GM19240 (cell line): ENCODE data around the gene HOXD13.
A peak's percentile ranks its signal among the peaks of the same experiment; 100 is the strongest.

ENCODE experiments used
- DNase-seq: peaks from one replicate; pipeline ENCODE4 v3.0.0; 2011; ENCODE audit warnings: low spot score; ENCODE audit not compliant: insufficient read length

HOXD13 gene

GRCh38 chr2:176093145-176093897, 800 bp downstream of the HOXD13 start:
- DNase-seq = no peak

GRCh38 chr2:176093898-176094249, 1.4 kb downstream of the HOXD13 start:
- no peak for DNase-seq

GRCh38 chr2:176094349-176094748, 1.8 kb downstream of the HOXD13 start:
- no peak for DNase-seq

GRCh38 chr2:176095421-176095820, 2.9 kb downstream of the HOXD13 start:
- DNase-seq = no peak

DNA sequence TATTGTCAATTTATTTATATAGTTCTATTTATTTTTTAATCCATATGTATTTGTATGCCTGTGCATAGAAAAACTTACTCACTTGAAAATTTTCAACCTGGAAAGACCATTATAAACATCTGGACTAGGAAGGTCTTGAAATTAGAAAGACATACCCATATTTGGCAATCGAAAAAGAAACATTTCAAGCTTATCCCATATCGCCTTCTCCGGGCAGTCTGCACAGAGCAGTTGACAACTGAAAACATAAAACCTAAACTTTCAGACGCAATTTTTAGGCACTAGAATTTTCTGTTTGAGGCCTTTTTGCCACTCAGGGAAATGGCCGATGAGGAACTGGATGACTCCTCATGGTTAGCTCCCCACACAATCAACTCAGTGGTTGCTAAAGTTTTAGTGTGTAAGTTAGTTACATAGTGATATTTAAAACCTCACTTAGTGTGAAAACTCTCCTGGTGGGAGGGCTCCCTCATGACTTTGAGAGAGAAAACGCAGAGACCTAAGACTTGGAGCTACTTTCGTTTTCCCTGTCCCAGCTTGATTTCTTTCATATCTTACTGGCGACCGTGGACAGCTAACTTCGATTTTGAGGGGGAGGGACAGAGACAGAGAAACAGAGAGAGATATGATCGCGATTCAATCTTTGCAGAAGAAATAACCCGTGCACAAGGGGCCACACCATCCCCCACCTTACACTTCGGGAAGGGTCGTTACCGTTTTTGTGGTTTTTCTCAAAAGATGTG, 3.9 kb downstream of the HOXD13 start:
- no peak for DNase-seq

GRCh38 chr2:176096986-176097819, 4.7 kb downstream of the HOXD13 start:
- DNase-seq = peak; percentile 75

DNA sequence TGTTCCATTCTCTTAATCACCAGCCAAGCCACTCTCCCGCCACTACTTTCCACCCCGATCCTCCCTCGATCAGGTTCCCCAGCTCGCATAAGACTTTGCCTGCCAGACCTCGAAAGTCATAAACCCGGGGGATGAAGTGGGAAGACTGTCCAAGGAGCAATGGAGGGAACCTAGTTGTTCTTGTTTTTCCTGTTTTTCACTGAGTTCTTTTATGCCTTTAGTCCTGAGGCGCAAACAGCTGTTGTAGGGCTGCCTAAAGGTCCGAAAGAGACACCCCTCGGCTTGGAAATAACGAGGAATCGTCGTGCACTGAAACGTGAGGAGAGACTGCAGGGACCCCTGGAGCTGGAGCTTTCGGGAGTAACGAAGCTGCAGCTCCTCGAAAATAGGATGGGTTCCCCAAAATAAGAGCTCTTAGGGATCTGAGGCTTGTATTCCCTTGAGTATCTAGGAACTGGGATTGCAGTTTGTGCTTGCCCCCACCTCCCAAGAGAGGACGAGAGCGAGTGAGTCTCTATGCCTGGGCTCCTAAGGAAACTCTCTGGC, 5.4 kb downstream of the HOXD13 start:
- no peak for DNase-seq

DNA sequence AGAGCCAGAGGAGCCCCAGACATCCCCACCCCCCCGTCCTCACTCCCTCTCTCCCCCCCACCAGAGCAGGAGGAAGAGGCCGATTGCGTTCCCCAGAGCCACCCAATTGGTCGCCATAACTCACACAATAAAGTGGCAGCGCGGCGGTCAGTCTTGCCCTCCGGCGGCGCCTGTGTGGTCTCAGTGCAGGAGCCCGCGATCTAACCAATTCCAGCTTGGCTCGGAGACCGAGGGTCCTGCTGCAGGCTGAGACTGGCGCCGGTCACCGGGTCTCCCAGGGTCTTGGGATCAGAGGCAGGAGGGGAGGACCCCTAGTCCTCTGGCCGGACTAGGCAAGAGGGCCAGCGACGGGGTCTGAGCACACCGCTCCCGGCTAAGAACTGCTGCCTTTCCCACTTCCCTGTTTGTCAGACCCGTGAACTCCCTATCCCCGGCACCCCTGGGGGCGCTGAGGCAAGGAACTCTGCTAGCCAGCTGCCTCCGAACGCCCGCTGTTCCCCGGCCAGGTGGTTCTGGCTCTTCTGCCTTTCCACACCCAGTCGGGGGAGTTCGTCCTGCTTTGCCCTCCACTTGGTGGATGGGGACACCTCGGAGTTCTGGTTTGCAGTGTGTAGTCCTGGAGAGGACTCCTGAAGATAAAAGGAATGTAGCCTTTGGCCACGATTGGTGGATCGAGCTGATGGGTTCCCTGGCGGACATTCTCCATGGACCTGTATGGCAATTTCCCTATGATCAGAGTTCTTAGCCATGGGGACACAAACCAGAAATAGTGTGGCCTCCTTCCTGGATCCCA, 6.0 kb downstream of the HOXD13 start:
- no peak for DNase-seq

- no peak for DNase-seq
Observed at GRCh38 chr2:176099159-176099727, 6.7 kb downstream of the HOXD13 start.

DNA sequence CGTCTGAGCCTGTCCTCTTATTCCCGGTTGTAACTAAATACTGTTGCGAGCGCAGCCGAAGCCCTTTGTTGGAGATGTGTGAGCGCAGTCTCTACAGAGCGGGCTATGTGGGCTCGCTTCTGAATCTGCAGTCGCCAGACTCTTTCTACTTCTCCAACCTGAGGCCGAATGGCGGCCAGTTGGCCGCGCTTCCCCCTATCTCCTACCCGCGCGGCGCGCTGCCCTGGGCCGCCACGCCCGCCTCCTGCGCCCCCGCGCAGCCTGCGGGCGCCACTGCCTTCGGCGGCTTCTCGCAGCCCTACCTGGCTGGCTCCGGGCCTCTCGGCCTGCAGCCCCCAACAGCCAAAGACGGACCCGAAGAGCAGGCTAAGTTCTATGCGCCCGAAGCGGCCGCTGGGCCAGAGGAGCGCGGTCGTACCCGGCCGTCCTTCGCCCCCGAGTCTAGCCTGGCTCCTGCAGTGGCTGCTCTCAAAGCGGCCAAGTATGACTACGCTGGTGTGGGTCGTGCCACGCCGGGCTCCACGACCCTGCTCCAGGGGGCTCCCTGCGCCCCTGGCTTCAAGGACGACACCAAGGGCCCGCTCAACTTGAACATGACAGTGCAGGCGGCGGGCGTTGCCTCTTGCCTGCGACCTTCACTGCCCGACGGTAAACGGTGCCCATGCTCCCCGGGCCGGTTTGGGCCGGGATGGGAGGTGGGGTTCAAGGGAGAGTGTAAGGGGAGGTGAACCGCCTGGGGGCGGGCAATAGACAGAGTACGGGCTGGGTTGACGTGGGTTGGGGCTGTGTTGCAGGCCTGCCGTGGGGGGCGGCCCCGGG, 7.4 kb downstream of the HOXD13 start, which contains the start of gene HOXD12:
TSS of gene HOXD12 (plus strand) at position 68 of the 819 bp plus-strand sequence. CDS start at position 75, 7 bp downstream.
- DNase-seq = no peak

DNA sequence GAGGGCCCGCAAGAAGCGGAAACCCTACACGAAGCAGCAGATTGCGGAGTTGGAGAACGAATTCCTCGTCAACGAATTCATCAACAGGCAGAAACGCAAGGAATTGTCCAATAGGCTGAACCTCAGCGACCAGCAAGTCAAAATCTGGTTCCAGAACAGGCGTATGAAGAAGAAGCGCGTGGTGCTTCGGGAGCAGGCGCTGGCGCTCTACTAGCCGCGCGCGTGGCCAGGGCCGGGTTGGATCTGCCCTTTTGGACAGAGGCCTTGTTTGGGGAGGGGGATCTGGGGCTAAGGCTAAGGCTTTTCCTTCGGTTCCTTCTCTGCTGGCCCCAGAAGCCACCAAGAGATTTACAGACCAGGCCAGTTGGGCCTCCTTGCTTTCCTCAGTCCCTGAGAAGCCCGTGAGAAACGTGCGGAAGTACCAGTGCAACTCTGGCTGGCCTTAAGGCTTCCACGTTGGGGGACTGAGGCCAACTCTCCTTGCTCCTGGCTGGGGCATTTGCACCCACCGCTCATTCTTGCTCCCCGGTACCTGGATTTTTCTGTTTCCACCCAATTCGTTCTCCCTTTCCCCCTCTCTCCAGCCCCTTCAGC, 8.1 kb downstream of the HOXD13 start:
- DNase-seq = no peak

DNA sequence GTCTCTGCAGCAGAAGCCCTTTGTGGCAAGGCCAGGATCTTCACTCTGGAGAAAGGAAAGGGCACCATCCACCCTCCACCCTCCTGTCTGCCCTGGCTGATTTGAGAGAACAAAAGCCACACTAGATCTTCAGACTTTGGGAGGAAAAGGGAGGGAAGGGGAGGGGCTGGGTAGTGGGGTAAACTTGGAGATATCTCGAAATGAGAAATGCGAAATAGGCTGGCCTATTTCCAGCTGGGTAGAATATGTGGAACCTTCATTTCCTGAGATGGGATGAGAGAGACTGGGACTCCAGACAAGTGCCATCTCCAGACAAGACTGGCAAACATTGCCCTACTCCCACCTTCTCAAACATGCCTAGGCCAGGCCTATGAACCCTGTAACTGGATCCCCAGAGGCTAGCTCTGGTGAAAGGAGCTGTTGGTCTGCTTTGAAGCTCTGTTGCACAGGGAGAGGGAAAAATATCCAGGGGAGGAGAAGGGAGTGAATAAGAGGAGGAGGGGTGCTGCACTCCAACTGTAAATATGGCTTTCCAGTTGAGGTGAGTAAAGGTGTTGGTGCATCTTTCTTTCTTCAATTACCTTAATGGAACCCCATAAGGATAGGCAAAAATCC, 8.8 kb downstream of the HOXD13 start:
- DNase-seq = no peak

- DNase-seq = no peak
Observed at GRCh38 chr2:176101842-176102241, 9.3 kb downstream of the HOXD13 start.

GRCh38 chr2:176102309-176102866, 9.9 kb downstream of the HOXD13 start:
- DNase-seq = no peak

GRCh38 chr2:176103194-176103593, 10.7 kb downstream of the HOXD13 start:
- DNase-seq = no peak

DNA sequence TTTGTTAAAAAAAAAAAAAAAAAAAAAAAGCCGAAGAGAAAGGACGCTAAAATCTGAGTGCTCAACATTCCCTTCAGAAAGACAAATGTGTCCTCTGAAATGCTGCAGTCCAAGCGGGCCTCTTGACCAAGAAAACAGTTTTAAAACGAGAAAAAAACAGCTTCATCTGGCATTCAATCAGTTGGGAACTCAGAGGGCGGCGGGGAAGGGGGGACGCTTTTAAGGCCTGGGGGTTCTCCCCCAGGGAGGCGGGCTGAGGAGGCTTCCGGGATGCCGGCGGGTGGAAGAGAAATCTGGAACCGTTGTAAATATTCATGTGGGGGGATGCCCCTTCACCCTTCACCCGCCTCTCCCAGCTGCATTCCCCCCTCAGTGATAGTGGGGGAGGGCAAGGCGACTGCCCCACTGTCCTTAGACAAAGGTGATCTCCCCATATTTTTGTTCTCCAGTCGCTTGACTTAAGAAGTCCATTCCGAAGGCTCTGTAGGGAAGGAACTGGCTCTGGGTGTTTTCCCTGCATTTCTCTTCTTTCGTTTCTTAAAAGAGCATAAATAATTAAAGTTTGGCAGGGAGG, 11.3 kb downstream of the HOXD13 start:
- no peak for DNase-seq

- DNase-seq = no peak
Observed at GRCh38 chr2:176104316-176105077, 12.0 kb downstream of the HOXD13 start.
